PFSK-1 (cell line): ENCODE results near the gene SMAD3.

ENCODE experiments used
- FOXP2 ChIP-seq: optimal IDR thresholded peaks from 2 replicates; pipeline ENCODE3; 2011; ENCODE audit warnings: borderline replicate concordance, control low read depth, inconsistent platforms; ENCODE audit not compliant: insufficient read depth; ENCODE audit errors: extremely low read length, extremely low read depth
- POLR2AphosphoS5 ChIP-seq: IDR thresholded peaks from 2 replicates; pipeline ENCODE4 v1.6.1; 2012; ENCODE audit warnings: low read depth, mild to moderate bottlenecking, control low read depth, low read length, moderate library complexity
- REST ChIP-seq, 2 experiments: IDR thresholded peaks; 2 replicates each; pipeline versions ENCODE4 v1.6.1 to v1.8.0; 2011 to 2012; ENCODE audit warnings: low read depth in 2 of 2, low read length in 2 of 2, control low read depth in 1 of 2, inconsistent platforms in 1 of 2, mild to moderate bottlenecking in 1 of 2, moderate library complexity in 1 of 2; ENCODE audit not compliant: insufficient read depth in 1 of 2
- SIN3A ChIP-seq: IDR thresholded peaks from 2 replicates; pipeline ENCODE4 v1.6.1; 2012; ENCODE audit warnings: mild to moderate bottlenecking, low read length, moderate library complexity, borderline replicate concordance; ENCODE audit not compliant: insufficient read depth
- TAF1 ChIP-seq: IDR thresholded peaks from 2 replicates; pipeline ENCODE4 v1.6.1; 2012; ENCODE audit warnings: low read length, control low read depth, borderline replicate concordance; ENCODE audit not compliant: insufficient read depth

DNA sequence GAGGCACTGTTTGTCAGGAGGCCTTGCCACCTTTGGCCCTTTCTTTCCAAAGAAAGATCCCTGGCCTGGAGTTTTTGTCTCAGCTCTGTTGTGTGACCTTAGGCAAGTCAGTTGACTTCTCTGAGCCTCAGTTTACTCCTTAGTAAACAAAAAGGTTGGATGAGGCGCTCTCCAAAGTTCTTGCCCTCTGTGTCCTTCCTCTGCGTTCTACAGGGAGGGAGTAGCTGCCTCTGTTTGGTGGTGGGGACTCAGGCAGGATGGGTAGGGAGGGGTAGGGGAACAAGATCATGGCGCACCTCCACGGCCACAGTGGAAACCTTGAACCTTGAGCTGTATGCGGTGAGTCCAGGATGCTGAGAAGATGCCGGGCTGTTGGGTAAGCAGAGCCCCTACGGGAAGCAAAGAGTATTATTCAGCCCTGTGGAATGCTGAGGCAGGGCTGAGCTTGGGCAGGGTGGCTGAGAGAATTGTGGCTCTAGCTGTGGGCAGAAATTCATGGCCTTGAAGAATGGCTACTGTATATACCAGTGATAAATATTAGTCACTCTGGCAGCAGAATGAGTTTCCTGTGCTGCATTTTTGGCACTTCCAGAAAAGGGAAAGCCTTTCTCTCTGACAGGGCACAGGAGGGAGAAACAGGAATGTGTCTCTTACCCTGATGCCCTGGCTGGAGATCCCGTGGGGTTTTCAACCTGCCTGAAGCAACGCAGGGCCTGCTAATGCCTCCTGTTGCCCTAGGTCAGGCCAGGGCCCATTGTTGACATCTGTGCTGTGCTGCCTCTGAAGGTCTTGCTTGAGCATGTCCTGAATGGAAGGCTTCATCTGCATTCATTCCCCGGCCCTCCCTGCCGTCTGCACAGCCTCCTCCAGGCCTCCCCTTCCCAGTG, 39.9 kb downstream of the SMAD3 start:
- TF ChIP-seq REST (IDR thresholded peaks at IDR 0.05; ENCODE audit: insufficient read depth in 1 of 2, low read depth in 2 of 2, low read length in 2 of 2) (no peak), SIN3A (no peak), POLR2AphosphoS5 (no peak), TAF1 (no peak), FOXP2 (no peak)
